Endothelial cell of umbilical vein (primary cell): ENCODE results near the gene PIEZO2. TPM values are rescaled to one million over a fixed set of nuclear protein-coding genes. Genes with fewer than 3 reads are reported as not detected.

ENCODE experiments used
- BruUV-seq: library from RNA; stranded (reverse); fragments of 400-500 nt; replicated peaks from 2 replicates; lab custom pipeline; 2021; lab: Mats Ljungman, UMichigan
- CTCF ChIA-PET: fragments of 300-600, 350-600 bp; sonication (Branson Sonifier 250); formaldehyde crosslinking; loops from one replicate; lab custom pipeline; 2021; ENCODE audit warnings: antibody characterized with exemption, inconsistent platforms; lab: Charles Lee
- POLR2A ChIA-PET: fragments of 300-600, 350-600 bp; sonication (Branson Sonifier 250); formaldehyde crosslinking; loops from one replicate; lab custom pipeline; 2021; ENCODE audit warnings: antibody characterized with exemption, inconsistent platforms; lab: Charles Lee
- DNase-seq: peaks from one replicate; pipeline ENCODE4 v3.0.0-alpha.2; 2011; ENCODE audit warnings: low read depth, low spot score
- FAIRE-seq: peaks from 2 replicates; lab custom pipeline; 2011; peaks lifted over from hg19 to GRCh38; lab: Jason Lieb, UNC
- H2AFZ ChIP-seq: 2 replicates; pipeline ENCODE4 v1.6.0; 2012; ENCODE audit warnings: low read depth, low read length, control low read depth, inconsistent platforms
- H3K27ac ChIP-seq: 2 replicates; pipeline ENCODE4 v1.5.1; 2011; ENCODE audit warnings: low read depth, mild to moderate bottlenecking, control low read depth, low read length, moderate library complexity; ENCODE audit not compliant: insufficient read depth
- H3K27me3 ChIP-seq, 2 experiments: 2 replicates each; pipeline versions ENCODE4 v1.6.0 to v1.6.1; 2011; ENCODE audit warnings: low read length in 2 of 2, mixed read lengths in 1 of 2; ENCODE audit not compliant: control insufficient read depth in 2 of 2, insufficient read depth in 2 of 2
- H3K36me3 ChIP-seq, 2 experiments: 2 replicates in 1 of 2; 3 replicates in 1 of 2; pipeline ENCODE4 v1.5.1; 2011; ENCODE audit warnings: low read length in 2 of 2, mild to moderate bottlenecking in 1 of 2, moderate library complexity in 1 of 2; ENCODE audit not compliant: control insufficient read depth in 2 of 2, insufficient read depth in 2 of 2; ENCODE audit errors: extremely low read depth in 1 of 2
- H3K4me1 ChIP-seq: 3 replicates; pipeline ENCODE4 v1.5.1; 2011; ENCODE audit warnings: mild to moderate bottlenecking, low read length; ENCODE audit not compliant: control insufficient read depth, insufficient read depth; ENCODE audit errors: extremely low read depth
- H3K4me2 ChIP-seq: 2 replicates; pipeline ENCODE4 v1.6.1; 2011; ENCODE audit warnings: low read length, control low read depth, mixed read lengths; ENCODE audit not compliant: insufficient read depth
- H3K4me3 ChIP-seq, 3 experiments: fragments of 200-600 bp in 1 of 3; sonication (generic), shearing (Covaris generic) in 1 of 3; replicated peaks in 1 of 3; 2 replicates each; pipeline ENCODE4 v1.5.1; 2011 to 2016; ENCODE audit warnings: control low read depth in 3 of 3, low read length in 3 of 3, mild to moderate bottlenecking in 2 of 3, inconsistent platforms in 1 of 3, low read depth in 1 of 3, moderate library complexity in 1 of 3; ENCODE audit not compliant: insufficient read depth in 1 of 3
- H3K79me2 ChIP-seq: 2 replicates; pipeline ENCODE4 v1.6.0; 2012; ENCODE audit warnings: low read length, inconsistent platforms; ENCODE audit not compliant: control insufficient read depth, insufficient read depth
- H3K9ac ChIP-seq: replicated peaks from 2 replicates; pipeline ENCODE3; 2011; ENCODE audit warnings: low read length, control low read depth; ENCODE audit not compliant: insufficient read depth; ENCODE audit errors: extremely low read depth
- H3K9me1 ChIP-seq: replicated peaks from 3 replicates; pipeline ENCODE4 v1.6.0; 2011; ENCODE audit warnings: mild to moderate bottlenecking, low read length; ENCODE audit not compliant: control insufficient read depth, insufficient read depth; ENCODE audit errors: extremely low read depth
- H3K9me3 ChIP-seq: replicated peaks from 2 replicates; pipeline ENCODE4 v1.5.1; 2012; ENCODE audit warnings: low read length, inconsistent platforms; ENCODE audit not compliant: control insufficient read depth, insufficient read depth
- H4K20me1 ChIP-seq: replicated peaks from 2 replicates; pipeline ENCODE3; 2011; ENCODE audit warnings: mild to moderate bottlenecking, low read length; ENCODE audit not compliant: control insufficient read depth, insufficient read depth; ENCODE audit errors: extremely low read depth
- EZH2 ChIP-seq: IDR thresholded peaks from 2 replicates; pipeline ENCODE4 v1.6.1; 2012; ENCODE audit warnings: borderline replicate concordance, low read depth, mild to moderate bottlenecking, moderate library complexity, low read length, inconsistent platforms; ENCODE audit not compliant: severe bottlenecking
- FOS ChIP-seq: IDR thresholded peaks from 2 replicates; pipeline ENCODE4 v1.6.1; 2011; ENCODE audit warnings: mild to moderate bottlenecking, low read length, moderate library complexity, borderline replicate concordance; ENCODE audit not compliant: insufficient read depth
- GATA2 ChIP-seq: IDR thresholded peaks from 2 replicates; pipeline ENCODE4 v1.7.0; 2011; ENCODE audit warnings: low read depth, mild to moderate bottlenecking, moderate library complexity, mixed read lengths, low read length; ENCODE audit not compliant: insufficient read length, insufficient read depth
- JUN ChIP-seq: IDR thresholded peaks from 2 replicates; pipeline ENCODE4 v1.6.1; 2011; ENCODE audit warnings: borderline replicate concordance, low read depth; ENCODE audit not compliant: insufficient read length, insufficient read depth
- MYC ChIP-seq: IDR thresholded peaks from one replicate; pipeline ENCODE4 v1.6.1; 2011; ENCODE audit warnings: mild to moderate bottlenecking, low read depth, low read length
- POLR2A ChIP-seq: IDR thresholded peaks from 2 replicates; pipeline ENCODE4 v1.6.1; 2012; ENCODE audit warnings: low read depth, mild to moderate bottlenecking, control low read depth, low read length
- POLR2AphosphoS5 ChIP-seq: IDR thresholded peaks from 2 replicates; pipeline ENCODE4 v1.6.1; 2012; ENCODE audit warnings: low read depth, mild to moderate bottlenecking, control low read depth, low read length, moderate library complexity; ENCODE audit not compliant: insufficient read depth
- dilution Hi-C: fragments of 300-500 bp; cut with MboI; formaldehyde crosslinking; loops from one replicate; pipeline ENCODE4 v1.15.0; 2019; ENCODE audit warnings: low sequenced_read_pairs; ENCODE audit not compliant: extremely low pct_ligation_motif_present
- intact Hi-C: fragments of 100-400 bp; cut with micrococcal nuclease; formaldehyde crosslinking; loops from one replicate; pipeline ENCODE4 v1.10.0; 2022
- polyA plus RNA-seq, 4 experiments: library from polyadenylated mRNA; depleted of rRNA in 3 of 4; stranded (reverse) in 3 of 4; unstranded in 1 of 4; fragments of >200 nt; gene quantifications; 2 replicates each; pipeline versions ENCODE4 v1.2.1 to v1.2.3, GENCODE V29; 2011 to 2012; ENCODE audit warnings: missing spikeins in 1 of 4
- total RNA-seq: library from RNA; stranded (reverse); gene quantifications from 2 replicates; pipeline ENCODE4 v1.2.3, GENCODE V29; 2021
- TF ChIP-seq, protein P1 (sequence below), 2 donors: IDR thresholded peaks; 1 replicate in 1 of 2; 2 replicates in 1 of 2; pipeline ENCODE4 v1.5.1; 2011; ENCODE audit warnings: low read length in 2 of 2, mild to moderate bottlenecking in 2 of 2, moderate library complexity in 2 of 2, control low read depth in 1 of 2, inconsistent platforms in 1 of 2, low read depth in 1 of 2; ENCODE audit not compliant: insufficient read depth in 1 of 2; ENCODE audit errors: extremely low read depth in 1 of 2
- TF ChIP-seq, protein P2 (sequence below): IDR thresholded peaks from 2 replicates; pipeline ENCODE4 v1.6.1; 2011; ENCODE audit not compliant: insufficient read depth, insufficient read length

Gene PIEZO2
- total and polyA plus RNA-seq, 2 donors (not counting 3 experiments of a cell fraction or from before 2014, with no cell fraction given), result 1.7 to 11.2 TPM

DNA sequence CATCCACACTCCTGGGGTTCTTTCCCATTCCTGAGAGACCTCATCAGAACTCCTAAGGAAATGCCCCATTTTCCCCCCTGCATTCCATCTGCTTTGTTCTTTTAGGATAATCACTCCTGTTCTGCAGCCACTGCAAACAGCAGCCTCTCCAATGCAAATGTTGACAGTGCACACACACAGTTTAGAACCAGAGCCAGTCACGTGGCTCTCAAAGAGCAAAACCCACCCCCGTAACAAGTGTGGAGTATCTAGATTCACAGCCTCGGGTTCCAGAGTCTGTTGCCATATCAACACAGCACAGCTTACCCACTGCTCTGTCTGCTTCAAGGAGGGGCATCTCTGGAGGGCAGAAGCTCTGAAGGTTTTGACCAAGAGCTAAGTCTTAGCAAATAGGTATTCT lies 443.6 kb downstream of the PIEZO2 start:
- FAIRE-seq, result no peak
- dilution Hi-C loops (no loop called here), intact Hi-C loops (no loop called here)
- Histone ChIP-seq H2AFZ (no peak overlapping the region), H3K4me2 (no peak overlapping the region), H4K20me1 (no peaks in the 10 kb centered on the region), H3K36me3 (no peaks in the 10 kb centered on the region), H3K9me1 (no peaks in the 10 kb centered on the region), H3K27me3 (no peaks in the 10 kb centered on the region), H3K9ac (no peak overlapping the region), H3K4me3 (no peak overlapping the region), H3K4me1 (no peaks in the 10 kb centered on the region), H3K27ac (no peak overlapping the region), H3K9me3 (no peaks in the 10 kb centered on the region), H3K79me2 (no peaks in the 10 kb centered on the region)
- POLR2A ChIA-PET, result no interaction called here
- CTCF ChIA-PET, result no interaction called here
- DNase-seq, result no peak
- no TSS peak for BruUV-seq
- TF ChIP-seq, protein P1, sequence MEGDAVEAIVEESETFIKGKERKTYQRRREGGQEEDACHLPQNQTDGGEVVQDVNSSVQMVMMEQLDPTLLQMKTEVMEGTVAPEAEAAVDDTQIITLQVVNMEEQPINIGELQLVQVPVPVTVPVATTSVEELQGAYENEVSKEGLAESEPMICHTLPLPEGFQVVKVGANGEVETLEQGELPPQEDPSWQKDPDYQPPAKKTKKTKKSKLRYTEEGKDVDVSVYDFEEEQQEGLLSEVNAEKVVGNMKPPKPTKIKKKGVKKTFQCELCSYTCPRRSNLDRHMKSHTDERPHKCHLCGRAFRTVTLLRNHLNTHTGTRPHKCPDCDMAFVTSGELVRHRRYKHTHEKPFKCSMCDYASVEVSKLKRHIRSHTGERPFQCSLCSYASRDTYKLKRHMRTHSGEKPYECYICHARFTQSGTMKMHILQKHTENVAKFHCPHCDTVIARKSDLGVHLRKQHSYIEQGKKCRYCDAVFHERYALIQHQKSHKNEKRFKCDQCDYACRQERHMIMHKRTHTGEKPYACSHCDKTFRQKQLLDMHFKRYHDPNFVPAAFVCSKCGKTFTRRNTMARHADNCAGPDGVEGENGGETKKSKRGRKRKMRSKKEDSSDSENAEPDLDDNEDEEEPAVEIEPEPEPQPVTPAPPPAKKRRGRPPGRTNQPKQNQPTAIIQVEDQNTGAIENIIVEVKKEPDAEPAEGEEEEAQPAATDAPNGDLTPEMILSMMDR (IDR thresholded peaks at IDR 0.05; ENCODE audit: extremely low read depth in 1 of 2, insufficient read depth in 1 of 2, low read depth in 1 of 2, low read length in 2 of 2), result no peak
- TF ChIP-seq GATA2 (no peak), POLR2AphosphoS5 (no peak), FOS (no peak), EZH2 (no peak), MYC (no peak), JUN (no peak), POLR2A (no peak)
- TF ChIP-seq, protein P2, sequence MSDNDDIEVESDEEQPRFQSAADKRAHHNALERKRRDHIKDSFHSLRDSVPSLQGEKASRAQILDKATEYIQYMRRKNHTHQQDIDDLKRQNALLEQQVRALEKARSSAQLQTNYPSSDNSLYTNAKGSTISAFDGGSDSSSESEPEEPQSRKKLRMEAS, result no peak
